ENCODE measurements around the gene DDT. TPM values are rescaled to one million over a fixed set of nuclear protein-coding genes. Genes with fewer than 3 reads are reported as not detected.
"Not testable (repeated sequence)": the region's sequence is repeated elsewhere in the genome, so short reads cannot be mapped to it uniquely, and the experiment has no call there.

Gene DDT
- total RNA-seq: 10 to 100 TPM; 57.3 to 85.3 (median 82.9) TPM
- 100 to 1,000 TPM; 155 to 239 (median 233) TPM for polyA plus RNA-seq
- long read RNA-seq, donor 1, transcript DDT-202 (3 exons, 713 nt): major isoform, 22 of 82 reads
- long read RNA-seq, donor 1, partial matches to known transcripts: 0 of 82 reads
- long read RNA-seq, donor 1, other reads (novel, unspliced or antisense): 58 of 82 reads
- long read RNA-seq, donor 2, transcript DDT-202 (3 exons, 713 nt): major isoform, 30 of 34 reads
- long read RNA-seq, donor 2, partial matches to known transcripts: 1 of 34 reads
- long read RNA-seq, donor 2, other reads (novel, unspliced or antisense): 2 of 34 reads

DNA sequence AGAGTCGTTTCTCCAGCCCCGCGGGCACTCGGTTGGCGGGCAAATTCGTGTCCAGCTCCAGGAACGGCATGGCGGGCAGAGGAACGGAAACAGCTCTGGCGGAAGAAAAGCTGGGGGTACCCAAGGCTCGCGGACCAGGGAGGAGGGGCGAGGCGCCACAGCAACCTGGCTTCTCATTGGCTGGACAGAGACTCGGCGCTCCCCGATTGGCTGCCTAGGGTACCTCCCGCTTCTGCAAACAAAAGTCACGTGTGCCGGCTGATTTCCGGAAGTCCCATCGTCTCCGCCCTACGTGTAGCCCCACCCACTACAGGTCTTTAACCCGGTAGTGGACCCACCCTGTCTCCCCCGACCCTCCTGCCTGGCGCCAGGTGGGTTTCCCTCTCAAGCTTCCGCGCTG, at the start of gene DDT:
Gene DDT (minus strand): TSS at position 97 of the 400 bp plus-strand sequence. CDS start 27 bp downstream, at position 70.
- intact Hi-C loops (cut with DNase I); H3K27me3 ChIP-seq (ENCODE audit: insufficient read depth in 3 of 3, low read length in 2 of 3); H3K9me3 ChIP-seq; H3K4me1 ChIP-seq; H3K27ac ChIP-seq; DNase-seq: not testable (repeated sequence)
- ATAC-seq: peak; percentile 95 to 97 (median 96)
- Histone ChIP-seq H3K36me3 (ENCODE audit: insufficient read depth in 1 of 2, low read depth in 1 of 2) (peaks cover 0 to 27% of the 10 kb centered on the region in 2 donors), H3K4me3 (peak within 1 kb of the TSS; percentile 46)
- WGBS, 3 donors: no CpG with 5 or more reads among the region's 29 CpGs

- Histone ChIP-seq H3K27ac (no peak overlapping the region), H3K4me3 (no peak overlapping the region), H3K36me3 (ENCODE audit: insufficient read depth in 1 of 2, low read depth in 1 of 2) (no peaks in the 10 kb centered on the region), H3K27me3 (ENCODE audit: insufficient read depth in 3 of 3, low read length in 2 of 3) (no peaks in the 10 kb centered on the region), H3K9me3 (peaks cover 6% of the 10 kb centered on the region), H3K4me1 (peaks cover 12% of the 10 kb centered on the region)
- intact Hi-C loops (cut with DNase I): no loop called here
- ATAC-seq (no peak), DNase-seq (no peak)
- TF ChIP-seq, protein P1, sequence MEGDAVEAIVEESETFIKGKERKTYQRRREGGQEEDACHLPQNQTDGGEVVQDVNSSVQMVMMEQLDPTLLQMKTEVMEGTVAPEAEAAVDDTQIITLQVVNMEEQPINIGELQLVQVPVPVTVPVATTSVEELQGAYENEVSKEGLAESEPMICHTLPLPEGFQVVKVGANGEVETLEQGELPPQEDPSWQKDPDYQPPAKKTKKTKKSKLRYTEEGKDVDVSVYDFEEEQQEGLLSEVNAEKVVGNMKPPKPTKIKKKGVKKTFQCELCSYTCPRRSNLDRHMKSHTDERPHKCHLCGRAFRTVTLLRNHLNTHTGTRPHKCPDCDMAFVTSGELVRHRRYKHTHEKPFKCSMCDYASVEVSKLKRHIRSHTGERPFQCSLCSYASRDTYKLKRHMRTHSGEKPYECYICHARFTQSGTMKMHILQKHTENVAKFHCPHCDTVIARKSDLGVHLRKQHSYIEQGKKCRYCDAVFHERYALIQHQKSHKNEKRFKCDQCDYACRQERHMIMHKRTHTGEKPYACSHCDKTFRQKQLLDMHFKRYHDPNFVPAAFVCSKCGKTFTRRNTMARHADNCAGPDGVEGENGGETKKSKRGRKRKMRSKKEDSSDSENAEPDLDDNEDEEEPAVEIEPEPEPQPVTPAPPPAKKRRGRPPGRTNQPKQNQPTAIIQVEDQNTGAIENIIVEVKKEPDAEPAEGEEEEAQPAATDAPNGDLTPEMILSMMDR (IDR thresholded peaks at IDR 0.05): no peak
Observed at GRCh38 chr22:24023204-24023789, 49.1 kb upstream of the DDT start.

- peaks cover 0 to 10% of the 10 kb centered on the region in 2 donors for H3K36me3 ChIP-seq (ENCODE audit: insufficient read depth in 1 of 2, low read depth in 1 of 2)
Observed at GRCh38 chr22:24021304-24021703, 47.1 kb upstream of the DDT start.

DNA sequence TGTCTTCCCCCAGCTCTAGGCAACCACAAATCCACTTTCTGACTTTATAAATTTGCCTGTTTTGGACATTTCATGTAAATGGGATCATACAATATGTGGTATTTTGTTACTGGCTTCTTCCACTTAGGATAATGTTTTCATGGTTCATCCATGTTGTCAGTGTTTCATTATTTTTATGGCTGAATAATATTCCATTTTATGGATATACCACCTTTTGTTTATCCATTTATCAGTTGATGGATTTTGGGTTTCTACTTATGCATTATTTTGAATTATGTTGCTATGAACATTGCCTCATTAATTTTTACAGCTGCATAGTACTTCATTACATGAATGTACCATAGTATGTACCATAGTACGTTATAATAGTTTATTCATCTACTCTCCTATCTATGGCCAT, 41.9 kb upstream of the DDT start:
- Histone ChIP-seq H3K4me3 (no peak overlapping the region), H3K9me3 (no peaks in the 10 kb centered on the region), H3K36me3 (ENCODE audit: insufficient read depth in 1 of 2, low read depth in 1 of 2) (peaks cover 0 to 10% of the 10 kb centered on the region in 2 donors), H3K27ac (no peak overlapping the region), H3K27me3 (ENCODE audit: insufficient read depth in 3 of 3, low read length in 2 of 3) (no peaks in the 10 kb centered on the region), H3K4me1 (peaks cover 11% of the 10 kb centered on the region)
- TF ChIP-seq, protein P1 (IDR thresholded peaks at IDR 0.05): no peak
- intact Hi-C loops (cut with DNase I): no loop called here
- DNase-seq: no peak
- 97 to 100% (median 99%) methylated on average over 1 of the region's 1 CpG for whole genome bisulfite sequencing, 3 donors
- no peak for ATAC-seq

More at GRCh38 chr22:24021304-24021703, 47.1 kb upstream of the DDT start:
- H3K4me3 ChIP-seq: no peak overlapping the region
- no peaks in the 10 kb centered on the region for H3K27me3 ChIP-seq (ENCODE audit: insufficient read depth in 3 of 3, low read length in 2 of 3)
- no peak overlapping the region for H3K27ac ChIP-seq
- no peaks in the 10 kb centered on the region for H3K4me1 ChIP-seq
- peaks cover 6% of the 10 kb centered on the region for H3K9me3 ChIP-seq
- 95 to 99% (median 97%) methylated on average over 3 of the region's 3 CpGs for WGBS, 3 donors
- no peak for DNase-seq
- TF ChIP-seq, protein P1 (IDR thresholded peaks at IDR 0.05): no peak
- no peak for ATAC-seq
- intact Hi-C loops (cut with DNase I): no loop called here

- TF ChIP-seq, protein P1 (IDR thresholded peaks at IDR 0.05): no peak
- ATAC-seq (peak in 1 of 4 donors; percentile 16), DNase-seq (no peak)
- intact Hi-C loops (cut with DNase I): no loop called here
- Histone ChIP-seq H3K27ac (peak overlapping the region; percentile 85), H3K4me3 (peak overlapping the region; percentile 100), H3K27me3 (ENCODE audit: insufficient read depth in 3 of 3, low read length in 2 of 3) (no peaks in the 10 kb centered on the region), H3K4me1 (peaks cover 11% of the 10 kb centered on the region), H3K36me3 (ENCODE audit: insufficient read depth in 1 of 2, low read depth in 1 of 2) (no peaks in the 10 kb centered on the region), H3K9me3 (no peaks in the 10 kb centered on the region)
- WGBS, 3 donors: 0 to 1% (median 1%) methylated on average over 10 of the region's 10 CpGs
Observed at GRCh38 chr22:24011735-24012068, 37.5 kb upstream of the DDT start.
